ENCODE results near the gene SLC48A1. TPM values are rescaled to one million over a fixed set of nuclear protein-coding genes. Genes with fewer than 3 reads are reported as not detected.
A peak's percentile ranks its signal among the peaks of the same experiment; 100 is the strongest.

SLC48A1 gene
- total RNA-seq, 2 experiments from 2014 or later: 7.0 to 8.1 TPM

DNA sequence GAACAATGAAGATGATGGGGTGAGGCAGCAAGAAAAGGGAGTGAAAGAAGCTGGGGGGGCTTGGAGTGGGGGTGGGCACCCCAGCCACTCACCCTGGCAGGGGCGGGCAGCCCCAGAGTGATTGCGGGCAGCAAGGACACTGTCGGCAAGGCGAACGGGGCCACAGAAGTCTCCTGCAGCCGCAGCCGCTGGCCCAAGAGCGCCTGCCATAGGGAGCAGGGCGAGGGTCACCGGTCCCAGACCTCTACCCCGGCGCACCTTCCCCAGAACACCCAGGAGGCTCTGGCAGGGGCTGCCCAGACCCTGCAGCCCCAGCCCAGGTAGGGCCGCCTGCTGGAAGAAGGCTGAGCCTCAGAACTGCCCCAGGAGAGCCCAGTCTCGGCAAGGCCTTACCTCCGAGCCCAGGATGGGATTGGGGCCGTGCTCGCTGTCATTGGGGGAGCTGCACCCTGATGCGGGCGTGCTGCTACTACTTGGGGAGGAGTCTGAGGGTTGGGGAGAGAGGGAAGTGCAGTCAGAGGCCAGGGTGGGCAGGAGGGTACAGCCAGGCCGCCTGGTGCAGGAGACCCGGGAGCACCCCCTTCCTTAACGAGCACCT lies 22.9 kb downstream of the SLC48A1 start:
- ChIA-PET CTCF (interaction anchor here (2.1 to 27.1 kb wide), 2 partner anchors 16 to 38 kb away, joined by 5 to 1049 read pairs; no protein-coding TSS in a partner anchor), POLR2A (interaction anchor here (0.6 kb wide), 1 partner anchor 40 kb away, joined by 3 read pairs; no protein-coding TSS in a partner anchor)
- Mint-ChIP-seq H3K4me3 (no peak overlapping the region), H3K36me3 (ENCODE audit: low read depth) (peaks cover 55% of the 10 kb centered on the region), H3K27ac (no peak overlapping the region), H3K9me3 (ENCODE audit: insufficient read depth) (no peaks in the 10 kb centered on the region), H3K27me3 (ENCODE audit: low read depth) (no peaks in the 10 kb centered on the region), H3K4me1 (ENCODE audit: low read depth) (peaks cover 32% of the 10 kb centered on the region)
- DNase-seq: no peak
- ATAC-seq: no peak

DNA sequence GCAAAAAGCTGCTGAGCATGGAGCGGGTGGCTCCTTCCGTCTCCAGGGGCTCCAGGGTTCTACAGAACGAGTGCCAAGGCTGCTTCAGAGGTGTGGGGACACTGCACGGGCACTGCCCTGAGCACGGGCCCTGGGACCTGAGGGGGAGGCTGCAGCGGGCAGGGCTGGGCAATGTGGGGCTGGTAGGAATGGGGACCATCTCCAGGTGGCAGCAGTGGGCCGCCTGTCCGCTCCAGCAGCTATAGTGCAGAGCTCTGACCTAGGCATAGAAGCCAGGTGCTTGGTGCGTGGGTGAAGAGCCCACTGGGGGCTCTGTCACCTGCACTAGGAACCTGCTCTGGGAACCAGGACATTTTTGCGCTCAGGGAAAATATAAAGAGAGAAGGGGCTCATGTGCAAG lies 24.4 kb downstream of the SLC48A1 start:
- DNase-seq (peak; percentile 57), ATAC-seq (peak; percentile 73)
- Mint-ChIP-seq H3K27me3 (ENCODE audit: low read depth) (no peaks in the 10 kb centered on the region), H3K27ac (peak overlapping the region; percentile 83), H3K9me3 (ENCODE audit: insufficient read depth) (no peaks in the 10 kb centered on the region), H3K4me1 (ENCODE audit: low read depth) (peaks cover 47% of the 10 kb centered on the region), H3K4me3 (no peak overlapping the region), H3K36me3 (ENCODE audit: low read depth) (peaks cover 56% of the 10 kb centered on the region)
- CTCF ChIA-PET: interaction anchor here (0.5 to 27.1 kb wide), 11 partner anchors 11 to 131 kb away, joined by 3 to 1049 read pairs (median 4); no protein-coding TSS in a partner anchor
- POLR2A ChIA-PET: interaction anchor here (0.6 to 1.7 kb wide), 5 partner anchors 10 to 164 kb away, joined by 3 to 10 read pairs (median 6); no protein-coding TSS in a partner anchor

DNA sequence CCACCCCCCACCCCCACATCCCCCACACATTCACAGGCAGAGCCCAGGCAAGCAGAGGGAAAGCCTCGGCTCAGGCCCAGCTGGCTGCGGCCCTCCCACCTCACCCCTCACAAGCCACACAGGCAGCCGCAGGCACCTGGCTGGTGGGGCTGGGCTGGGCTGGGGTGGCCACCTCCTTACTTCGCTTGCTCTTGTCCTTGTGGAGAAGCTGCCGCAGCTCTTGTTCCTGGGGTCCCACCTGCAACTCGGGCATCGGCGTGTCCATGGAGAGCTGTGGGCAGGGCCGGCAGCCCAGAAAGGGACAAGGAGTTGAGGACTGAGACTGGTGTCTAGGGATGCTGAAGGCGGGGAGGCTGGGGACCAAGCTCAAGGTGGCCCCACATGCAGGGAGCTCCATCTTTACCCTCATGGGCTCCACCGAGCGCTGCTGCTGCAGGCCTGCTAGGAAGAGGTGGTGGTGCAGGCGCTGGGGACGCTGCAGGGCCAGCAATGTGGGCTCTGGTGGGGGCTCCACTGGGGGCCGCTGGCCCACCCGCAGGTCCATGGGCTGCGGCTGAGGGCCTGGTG lies 25.4 kb downstream of the SLC48A1 start:
- Mint-ChIP-seq H3K4me1 (ENCODE audit: low read depth) (peaks cover 57% of the 10 kb centered on the region), H3K9me3 (ENCODE audit: insufficient read depth) (no peaks in the 10 kb centered on the region), H3K4me3 (no peak overlapping the region), H3K27me3 (ENCODE audit: low read depth) (no peaks in the 10 kb centered on the region), H3K27ac (peak overlapping the region; percentile 70), H3K36me3 (ENCODE audit: low read depth) (peaks cover 52% of the 10 kb centered on the region)
- ATAC-seq: no peak
- DNase-seq: no peak
- ChIA-PET CTCF (interaction anchor here (1.4 to 27.1 kb wide), 5 partner anchors 9 to 36 kb away, joined by 3 to 1049 read pairs (median 9); no protein-coding TSS in a partner anchor), POLR2A (interaction anchor here (1.0 to 2.2 kb wide), 5 partner anchors 9 to 40 kb away, joined by 3 to 10 read pairs (median 6); no protein-coding TSS in a partner anchor)

DNA sequence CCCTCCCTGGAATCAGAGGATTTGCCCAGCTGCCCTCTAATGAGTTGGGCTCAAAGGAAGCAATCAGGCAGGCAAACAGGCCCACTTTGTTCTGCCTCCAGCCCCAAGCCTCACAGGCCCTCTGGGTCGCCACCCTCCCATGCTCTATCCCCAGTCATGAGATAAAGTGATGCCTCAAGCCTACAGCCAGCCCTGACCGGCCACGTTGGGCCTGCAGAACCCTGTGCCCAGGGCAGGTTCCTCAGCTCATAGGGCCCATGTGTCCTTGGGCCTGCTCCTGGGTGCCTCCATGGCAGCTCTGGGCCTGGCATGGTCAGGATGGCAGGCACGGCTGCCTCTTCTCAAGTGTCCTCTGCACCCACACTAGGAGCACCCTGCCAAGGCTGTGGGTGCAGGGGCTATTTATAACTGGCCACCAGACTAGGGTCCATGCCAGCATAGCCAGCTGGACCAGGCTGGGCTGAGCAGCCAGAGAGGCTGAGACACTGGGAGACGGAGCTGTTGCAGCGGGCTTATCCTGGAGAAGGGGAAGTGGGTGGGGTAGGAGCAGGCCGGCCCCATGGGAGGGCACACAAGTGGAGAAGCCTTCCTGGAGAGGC lies 26.4 kb downstream of the SLC48A1 start:
- no peak overlapping the region for H3K4me3 Mint-ChIP-seq
- H3K36me3 Mint-ChIP-seq (ENCODE audit: low read depth): peaks cover 48% of the 10 kb centered on the region
- H3K4me1 Mint-ChIP-seq (ENCODE audit: low read depth): peaks cover 67% of the 10 kb centered on the region
- no peaks in the 10 kb centered on the region for H3K27me3 Mint-ChIP-seq (ENCODE audit: low read depth)
- peak overlapping the region; percentile 72 for H3K27ac Mint-ChIP-seq
- POLR2A ChIA-PET: interaction anchor here (1.0 to 12.2 kb wide), 4 partner anchors 8 to 19 kb away, joined by 3 to 272 read pairs (median 6); partner anchors contain the start of gene HDAC7
- no peak for DNase-seq
- CTCF ChIA-PET: interaction anchor here (1.4 to 27.1 kb wide), 4 partner anchors 10 to 35 kb away, joined by 3 to 1049 read pairs (median 75); partner anchors contain the start of gene HDAC7
- ATAC-seq: no peak
- no peaks in the 10 kb centered on the region for H3K9me3 Mint-ChIP-seq (ENCODE audit: insufficient read depth)

DNA sequence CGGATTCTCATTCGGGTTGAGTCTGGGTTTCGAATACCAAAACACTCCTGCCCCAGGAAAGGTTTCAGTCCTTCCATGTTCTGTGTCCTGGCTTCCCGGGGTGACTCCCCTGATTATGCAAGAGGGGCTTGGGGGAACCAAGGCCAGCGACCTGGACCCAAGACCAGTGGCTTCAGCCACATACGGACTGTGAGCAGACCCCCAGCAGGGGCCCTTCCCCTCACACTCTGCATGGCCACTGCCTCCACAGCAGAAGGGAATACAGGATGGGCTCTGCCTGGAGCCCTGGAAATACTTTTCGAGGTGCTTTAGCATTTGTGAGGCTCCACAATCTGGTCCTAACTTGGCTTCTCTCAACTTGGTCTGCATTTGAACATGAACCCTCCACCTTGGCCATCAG lies 27.5 kb downstream of the SLC48A1 start:
- H3K9me3 Mint-ChIP-seq (ENCODE audit: insufficient read depth): no peaks in the 10 kb centered on the region
- ATAC-seq: no peak

DNA sequence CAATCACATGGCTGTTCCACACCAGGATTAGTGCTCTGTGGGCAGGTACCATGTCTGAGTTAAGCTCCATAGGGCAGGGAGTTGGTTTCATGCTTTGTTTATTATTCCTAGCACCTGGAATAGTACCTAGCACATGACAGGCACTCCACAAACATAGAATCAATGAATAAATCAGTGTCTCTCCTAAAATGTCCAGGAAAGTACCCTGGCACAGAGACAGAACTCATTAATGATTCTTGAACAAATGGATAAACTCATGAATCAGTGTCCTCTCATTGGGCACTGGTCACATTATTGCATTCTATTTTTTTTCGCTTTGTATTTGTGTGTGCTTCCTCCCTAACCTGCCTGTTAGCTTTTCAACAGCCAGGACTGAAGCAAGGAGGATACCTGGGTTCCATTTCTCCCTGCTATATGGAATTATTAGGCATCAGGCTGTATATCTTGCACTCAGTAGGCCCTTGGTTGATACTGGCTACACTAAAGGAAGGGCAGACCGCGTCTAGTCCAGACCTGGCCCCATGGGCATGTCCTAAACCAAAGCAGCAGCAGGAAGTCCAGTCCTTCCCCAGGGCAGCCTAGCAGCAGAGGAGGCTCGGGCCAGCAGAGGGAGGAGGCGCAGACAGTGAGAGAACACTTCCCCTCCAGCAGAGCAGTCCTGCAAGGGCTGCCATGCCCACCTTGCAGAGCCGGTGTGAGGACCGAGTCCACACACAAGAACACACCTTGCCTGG lies 28.3 kb downstream of the SLC48A1 start:
- POLR2A ChIA-PET: interaction anchor here (0.8 to 12.2 kb wide), 5 partner anchors 9 to 38 kb away, joined by 3 to 272 read pairs (median 6); partner anchors contain the start of gene HDAC7
- ATAC-seq: no peak
- Mint-ChIP-seq H3K4me1 (ENCODE audit: low read depth) (peaks cover 86% of the 10 kb centered on the region), H3K27ac (peak overlapping the region; percentile 85), H3K4me3 (no peak overlapping the region), H3K9me3 (ENCODE audit: insufficient read depth) (no peaks in the 10 kb centered on the region), H3K27me3 (ENCODE audit: low read depth) (no peaks in the 10 kb centered on the region), H3K36me3 (ENCODE audit: low read depth) (peaks cover 61% of the 10 kb centered on the region)
- CTCF ChIA-PET: interaction anchor here (0.8 to 27.1 kb wide), 16 partner anchors 9 to 162 kb away, joined by 3 to 1049 read pairs (median 7); partner anchors contain the start of genes HDAC7 and TMEM106C
- DNase-seq: no peak

More for the DNA sequence above, 27.5 kb downstream of the SLC48A1 start:
- POLR2A ChIA-PET: interaction anchor here (1.5 to 12.2 kb wide), 4 partner anchors 7 to 38 kb away, joined by 6 to 272 read pairs (median 9); partner anchors contain the start of gene HDAC7
- Mint-ChIP-seq H3K27ac (peak overlapping the region; percentile 69), H3K36me3 (ENCODE audit: low read depth) (peaks cover 58% of the 10 kb centered on the region), H3K4me3 (no peak overlapping the region), H3K27me3 (ENCODE audit: low read depth) (no peaks in the 10 kb centered on the region), H3K4me1 (ENCODE audit: low read depth) (peaks cover 78% of the 10 kb centered on the region)
- CTCF ChIA-PET: interaction anchor here (1.0 to 27.1 kb wide), 8 partner anchors 12 to 86 kb away, joined by 3 to 1049 read pairs (median 13); partner anchors contain the start of gene HDAC7
- DNase-seq: no peak

DNA sequence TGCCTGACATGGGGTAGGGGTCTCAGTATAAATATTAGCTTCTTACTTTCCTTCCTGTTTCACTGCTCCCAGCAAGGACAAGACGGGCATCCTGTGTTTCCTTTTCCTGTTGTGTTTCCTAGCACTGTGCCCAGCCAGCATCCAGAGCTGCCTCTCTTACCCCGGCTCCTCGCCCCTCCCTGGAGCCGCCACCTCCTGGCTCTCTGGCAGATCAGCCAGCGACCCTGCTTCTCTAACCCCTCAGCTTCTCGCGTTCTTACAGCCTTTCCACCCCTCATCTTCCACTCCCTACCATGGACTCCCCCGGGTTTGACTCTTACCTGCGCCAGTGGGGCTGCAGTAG lies 28.8 kb downstream of the SLC48A1 start:
- CTCF ChIA-PET: interaction anchor here (0.8 to 27.1 kb wide), 18 partner anchors 8 to 161 kb away, joined by 3 to 1049 read pairs (median 6); partner anchors contain the start of genes HDAC7, TMEM106C and VDR
- H3K36me3 Mint-ChIP-seq (ENCODE audit: low read depth): peaks cover 66% of the 10 kb centered on the region
- H3K27ac Mint-ChIP-seq: peak overlapping the region; percentile 85
- peaks cover 91% of the 10 kb centered on the region for H3K4me1 Mint-ChIP-seq (ENCODE audit: low read depth)
- no peaks in the 10 kb centered on the region for H3K9me3 Mint-ChIP-seq (ENCODE audit: insufficient read depth)
- POLR2A ChIA-PET: interaction anchor here (0.8 to 12.2 kb wide), 5 partner anchors 8 to 32 kb away, joined by 3 to 272 read pairs (median 4); partner anchors contain the start of gene HDAC7
- H3K4me3 Mint-ChIP-seq: peak overlapping the region; percentile 44
- H3K27me3 Mint-ChIP-seq (ENCODE audit: low read depth): no peaks in the 10 kb centered on the region
- DNase-seq (no peak), ATAC-seq (no peak)

DNA sequence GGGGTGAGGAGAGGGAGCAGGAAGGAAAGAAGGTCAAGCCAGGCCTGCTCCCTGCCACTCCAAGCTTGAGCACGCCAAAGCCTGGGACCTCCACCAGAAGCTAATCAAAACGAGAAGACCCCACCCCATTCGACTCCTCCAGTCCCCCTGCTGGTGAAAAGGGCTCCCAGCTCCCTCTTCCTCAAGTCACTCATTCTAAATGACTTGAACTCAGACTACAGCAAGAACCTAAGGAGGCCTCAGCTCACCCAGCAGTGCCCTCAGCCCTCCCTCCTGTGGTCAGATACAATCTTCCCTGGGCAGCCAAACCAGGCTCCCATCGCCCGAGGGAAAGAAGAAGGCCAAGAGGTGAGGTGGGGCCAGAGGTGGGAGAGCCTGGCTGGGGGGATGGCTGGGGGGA lies 29.3 kb downstream of the SLC48A1 start:
- no peak for DNase-seq
- Mint-ChIP-seq H3K9me3 (ENCODE audit: insufficient read depth) (no peaks in the 10 kb centered on the region), H3K4me1 (ENCODE audit: low read depth) (peaks cover 95% of the 10 kb centered on the region), H3K36me3 (ENCODE audit: low read depth) (peaks cover 69% of the 10 kb centered on the region), H3K27ac (peak overlapping the region; percentile 85), H3K27me3 (ENCODE audit: low read depth) (no peaks in the 10 kb centered on the region), H3K4me3 (peak overlapping the region; percentile 44)
- CTCF ChIA-PET: interaction anchor here (0.9 to 27.1 kb wide), 17 partner anchors 8 to 161 kb away, joined by 3 to 1049 read pairs (median 7); partner anchors contain the start of genes HDAC7, TMEM106C and VDR
- ATAC-seq: peak; percentile 27
- POLR2A ChIA-PET: interaction anchor here (0.8 to 12.2 kb wide), 5 partner anchors 8 to 31 kb away, joined by 3 to 272 read pairs (median 4); partner anchors contain the start of gene HDAC7

DNA sequence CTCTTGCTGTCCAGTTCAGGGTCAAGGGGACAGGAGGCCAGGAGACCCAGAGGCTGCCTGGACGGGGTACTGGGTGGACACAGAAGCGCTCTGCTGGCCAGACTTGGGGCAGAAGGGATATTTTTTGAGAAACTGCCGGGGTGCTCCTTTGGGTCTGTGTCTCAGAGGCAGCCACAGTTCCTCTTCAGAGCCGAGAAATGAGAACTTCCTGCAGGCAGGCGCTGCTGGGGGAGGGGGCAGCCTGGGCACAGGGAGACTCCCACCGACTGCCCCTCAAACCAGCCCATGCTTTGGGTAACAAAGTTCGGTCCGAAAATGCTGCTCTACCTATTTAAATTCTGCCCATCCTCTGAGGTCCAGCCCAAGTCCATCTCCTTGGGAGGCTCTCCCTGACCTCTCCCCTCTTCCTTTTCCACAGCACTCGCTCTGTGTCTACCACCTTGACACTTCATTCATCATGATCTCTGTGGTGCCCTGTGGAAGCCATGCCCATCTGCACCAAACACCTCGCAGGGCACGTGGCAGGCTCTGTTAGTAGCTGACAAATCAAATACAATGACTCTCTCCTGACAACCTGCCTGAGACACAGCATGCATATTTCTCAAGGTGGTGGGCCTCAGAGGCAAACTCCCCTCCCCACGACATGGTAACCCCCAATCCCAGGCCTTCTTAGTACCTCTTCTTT lies 30.3 kb downstream of the SLC48A1 start:
- H3K36me3 Mint-ChIP-seq (ENCODE audit: low read depth): peaks cover 68% of the 10 kb centered on the region
- H3K27ac Mint-ChIP-seq: peak overlapping the region; percentile 85
- ATAC-seq (no peak), DNase-seq (no peak)
- ChIA-PET POLR2A (interaction anchor here (1.1 to 20.2 kb wide), 3 partner anchors 14 to 31 kb away, joined by 3 to 642 read pairs (median 272); partner anchors contain the start of gene HDAC7), CTCF (interaction anchor here (4.1 to 27.1 kb wide), 3 partner anchors 10 to 31 kb away, joined by 37 to 1049 read pairs (median 137); partner anchors contain the start of gene HDAC7)
- peak overlapping the region; percentile 44 for H3K4me3 Mint-ChIP-seq
- H3K27me3 Mint-ChIP-seq (ENCODE audit: low read depth): no peaks in the 10 kb centered on the region
- peaks cover 96% of the 10 kb centered on the region for H3K4me1 Mint-ChIP-seq (ENCODE audit: low read depth)
- no peaks in the 10 kb centered on the region for H3K9me3 Mint-ChIP-seq (ENCODE audit: insufficient read depth)

DNA sequence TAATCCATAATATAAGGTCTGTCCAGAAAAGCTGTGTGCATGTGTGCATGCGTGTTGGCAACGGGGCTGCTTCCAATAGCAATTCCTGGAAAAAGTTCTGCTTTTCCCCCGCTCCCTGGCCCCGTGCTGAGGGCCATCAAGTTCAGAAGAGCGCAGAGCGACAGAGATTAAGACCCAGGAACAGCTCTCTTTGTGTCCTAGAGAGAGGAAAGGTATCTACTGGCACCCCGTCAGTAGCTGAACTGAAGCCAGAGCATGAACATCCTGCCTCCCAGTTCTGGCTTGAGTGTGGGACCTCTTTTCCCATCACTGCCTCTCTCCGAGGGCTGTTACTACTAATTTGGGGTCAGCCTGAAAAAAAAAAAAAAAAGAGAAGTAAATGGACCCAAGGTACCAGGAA lies 31.1 kb downstream of the SLC48A1 start:
- ChIA-PET POLR2A (interaction anchor here (0.5 to 20.2 kb wide), 4 partner anchors 13 to 70 kb away, joined by 3 to 642 read pairs (median 138); partner anchors contain the start of gene HDAC7), CTCF (interaction anchor here (0.9 to 27.1 kb wide), 5 partner anchors 9 to 83 kb away, joined by 3 to 1049 read pairs (median 37); partner anchors contain the start of gene HDAC7)
- peak overlapping the region; percentile 85 for H3K27ac Mint-ChIP-seq
- peaks cover 98% of the 10 kb centered on the region for H3K4me1 Mint-ChIP-seq (ENCODE audit: low read depth)
- H3K36me3 Mint-ChIP-seq (ENCODE audit: low read depth): peaks cover 64% of the 10 kb centered on the region
- H3K9me3 Mint-ChIP-seq (ENCODE audit: insufficient read depth): no peaks in the 10 kb centered on the region
- no peaks in the 10 kb centered on the region for H3K27me3 Mint-ChIP-seq (ENCODE audit: low read depth)
- H3K4me3 Mint-ChIP-seq: no peak overlapping the region
- DNase-seq: no peak
- ATAC-seq: no peak
